DMS 273 treated with DMSO at 0.1 percent for 48 hours (cell line): ENCODE data around the gene PKP3.
"Not testable (repeated sequence)": the region's sequence is repeated elsewhere in the genome, so short reads cannot be mapped to it uniquely, and the experiment has no call there.

Experiments
- DNase-seq: peaks from one replicate; lab custom pipeline; 2025; lab: John Stamatoyannopoulos, UW

Gene PKP3

GRCh38 chr11:377174-377865 lies 16.7 kb upstream of the PKP3 start:
- DNase-seq, result no peak

- no peak for DNase-seq
Measured at GRCh38 chr11:377883-378500, 16.0 kb upstream of the PKP3 start.

GRCh38 chr11:379205-380094 lies 14.6 kb upstream of the PKP3 start:
- DNase-seq, result no peak

GRCh38 chr11:380095-380480 lies 13.9 kb upstream of the PKP3 start:
- DNase-seq, result no peak

- DNase-seq, result no peak
Measured at GRCh38 chr11:380491-380890, 13.5 kb upstream of the PKP3 start.

GRCh38 chr11:380996-381395 lies 13.0 kb upstream of the PKP3 start:
- DNase-seq, result no peak

- no peak for DNase-seq
Measured at GRCh38 chr11:381501-382072, 12.4 kb upstream of the PKP3 start.

GRCh38 chr11:382081-382629 lies 11.9 kb upstream of the PKP3 start:
- no peak for DNase-seq

- no peak for DNase-seq
Measured at GRCh38 chr11:383431-383830, 10.6 kb upstream of the PKP3 start.

GRCh38 chr11:384511-384910 lies 9.5 kb upstream of the PKP3 start:
- DNase-seq, result no peak

GRCh38 chr11:385594-386351 lies 8.2 kb upstream of the PKP3 start:
- no peak for DNase-seq

- DNase-seq, result no peak
Measured at GRCh38 chr11:386483-386882, 7.5 kb upstream of the PKP3 start.

GRCh38 chr11:387193-387793 lies 6.7 kb upstream of the PKP3 start:
- no peak for DNase-seq

- not testable (repeated sequence) for DNase-seq
Measured at GRCh38 chr11:389369-389768, 4.6 kb upstream of the PKP3 start.

GRCh38 chr11:390175-390574 lies 3.8 kb upstream of the PKP3 start:
- DNase-seq, result no peak

- no peak for DNase-seq
Measured at GRCh38 chr11:391117-392017, 2.6 kb upstream of the PKP3 start.

- DNase-seq, result no peak
Measured at GRCh38 chr11:392102-392777, 1.8 kb upstream of the PKP3 start.

GRCh38 chr11:393219-394033 lies 583 bp upstream of the PKP3 start:
- no peak for DNase-seq
